ENCODE measurements around the gene CADPS2.

The CADPS2 gene

GRCh38 chr7:122433765-122434164 is 452.5 kb downstream of the CADPS2 start:
- DNase-seq = no peak

DNA sequence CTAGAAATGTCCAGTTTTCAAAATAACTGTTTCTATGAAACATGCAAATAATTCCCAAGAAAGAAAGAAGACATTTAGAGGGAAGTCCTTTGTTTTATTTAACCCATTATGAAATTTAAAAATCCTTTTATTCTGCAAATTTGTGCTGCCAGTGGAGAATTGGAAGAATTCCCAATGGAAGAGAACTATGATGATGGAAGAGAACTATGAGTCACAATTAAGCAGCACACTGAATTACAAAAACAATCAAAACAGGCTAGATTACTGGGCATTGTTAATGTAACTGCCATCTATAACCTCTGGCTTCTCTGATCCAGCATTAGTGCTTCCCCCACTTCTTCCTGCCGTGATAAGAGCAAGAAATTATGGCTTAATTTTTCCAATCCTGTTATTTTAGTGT is 455.6 kb downstream of the CADPS2 start:
- DNase-seq = no peak

DNA sequence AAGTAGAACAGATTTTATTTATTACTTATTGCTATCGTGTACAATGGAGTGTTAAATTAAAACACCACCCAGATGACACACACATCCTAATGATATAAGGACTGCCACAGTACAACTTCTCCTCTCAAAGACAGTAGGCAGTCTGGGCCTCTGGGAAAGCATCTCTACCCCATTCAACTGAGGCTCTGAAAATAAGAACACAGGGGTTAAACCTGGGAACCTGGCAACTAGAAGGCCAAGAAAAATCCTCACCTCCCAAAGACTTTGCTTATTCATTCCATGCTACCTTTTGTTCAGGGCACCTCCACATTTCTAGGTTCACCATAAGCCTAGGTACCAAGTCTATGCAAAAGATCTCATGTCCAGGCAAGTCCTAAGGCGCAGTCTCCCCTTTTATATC is 456.3 kb downstream of the CADPS2 start:
- DNase-seq = no peak

- DNase-seq = no peak
Observed at GRCh38 chr7:122425731-122426130, 460.5 kb downstream of the CADPS2 start.

DNA sequence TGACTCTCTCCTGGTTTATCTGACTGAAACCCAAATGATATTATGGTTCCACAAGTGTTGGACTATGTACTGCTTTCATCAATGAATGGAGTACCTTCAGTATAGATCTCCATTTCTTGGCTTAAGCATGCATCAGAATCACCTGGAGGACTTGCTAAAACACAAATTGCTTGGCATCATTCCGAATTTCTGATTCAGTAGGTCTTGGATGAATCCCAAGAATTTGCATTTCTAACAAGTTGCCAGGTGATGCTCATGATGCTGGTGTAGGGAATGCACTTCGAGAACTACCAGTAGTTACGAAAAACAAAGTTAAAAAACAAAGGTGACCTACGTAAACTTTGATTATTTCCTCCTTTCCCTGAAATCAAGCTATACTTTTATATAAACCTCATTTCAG is 462.7 kb downstream of the CADPS2 start:
- DNase-seq = no peak

GRCh38 chr7:122416336-122416735 is 469.9 kb downstream of the CADPS2 start:
- DNase-seq = no peak

DNA sequence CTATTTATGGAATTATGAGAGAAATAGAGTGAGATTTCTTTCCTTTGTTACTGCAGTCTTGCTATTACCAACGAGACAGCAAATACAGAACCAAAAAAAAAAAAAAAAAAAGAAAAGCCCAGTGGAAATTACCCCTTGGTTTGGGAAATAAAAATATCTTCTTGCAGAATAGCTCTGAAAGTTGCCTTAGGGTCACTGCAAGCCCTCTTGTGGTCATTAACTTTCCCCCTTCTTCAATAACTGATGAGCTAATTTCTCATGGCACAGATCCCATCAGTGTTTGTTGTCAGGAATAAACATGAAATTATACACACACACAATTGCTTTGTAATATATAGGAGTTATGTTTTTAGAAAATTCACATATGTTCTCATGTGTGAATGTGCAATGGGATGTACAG is 470.8 kb downstream of the CADPS2 start:
- DNase-seq = no peak

DNA sequence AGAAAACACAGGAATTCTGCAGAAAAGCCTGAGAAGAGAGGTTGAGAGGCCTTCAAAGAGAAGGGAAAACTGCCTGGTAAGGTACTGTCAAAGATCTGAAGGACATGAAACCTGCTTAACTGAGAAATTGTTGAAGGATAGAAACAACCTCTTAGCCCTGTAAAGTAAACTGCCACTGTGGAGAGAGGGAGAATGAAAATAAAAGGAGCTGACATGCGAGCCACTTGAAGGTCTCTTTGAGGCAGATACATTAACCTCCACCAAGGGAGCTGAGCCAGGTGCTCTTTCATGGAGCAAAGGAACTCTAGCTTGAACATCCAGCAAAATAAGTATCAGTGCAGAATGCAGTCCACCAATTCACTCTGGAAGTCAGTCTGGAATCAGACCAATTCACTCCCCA is 472.9 kb downstream of the CADPS2 start:
- peak; percentile 90 for DNase-seq

DNA sequence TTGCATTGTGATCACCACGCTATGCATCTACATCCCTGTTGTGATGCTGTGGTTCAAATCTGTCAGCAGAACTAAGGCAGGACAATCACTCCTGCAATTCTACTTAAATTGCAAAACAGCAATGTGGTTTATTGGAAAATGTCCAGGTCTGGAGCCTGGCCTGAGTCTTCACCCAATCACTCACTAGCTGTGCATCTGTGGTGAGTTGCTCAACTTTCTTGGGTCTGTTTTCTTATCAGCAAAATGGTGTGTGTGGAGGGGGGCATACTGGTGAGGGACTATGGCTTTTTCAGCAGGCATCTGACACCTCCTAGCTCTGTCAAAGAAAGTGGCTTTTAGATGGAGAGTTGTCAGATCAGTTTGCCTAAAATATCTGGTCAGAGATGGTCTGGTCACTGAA is 473.4 kb downstream of the CADPS2 start:
- DNase-seq = no peak

DNA sequence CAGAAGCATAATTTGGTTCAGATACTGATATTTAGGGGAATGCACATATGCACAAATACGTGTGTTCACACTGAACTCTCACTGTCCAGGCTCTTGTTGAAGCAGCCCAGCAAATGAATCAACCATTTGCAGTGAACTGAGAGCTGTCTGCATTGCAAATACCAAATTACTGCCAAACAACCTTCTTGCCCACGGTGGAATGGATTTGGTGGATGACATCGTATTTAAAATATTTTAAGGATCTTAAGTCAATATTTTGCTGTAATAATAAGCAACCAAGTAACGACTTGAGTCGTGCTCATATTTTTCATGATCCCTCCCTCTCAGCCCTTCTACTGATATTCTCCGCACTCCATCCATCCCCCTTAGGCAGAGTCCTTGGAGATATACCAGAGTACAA is 473.8 kb downstream of the CADPS2 start:
- DNase-seq = no peak

DNA sequence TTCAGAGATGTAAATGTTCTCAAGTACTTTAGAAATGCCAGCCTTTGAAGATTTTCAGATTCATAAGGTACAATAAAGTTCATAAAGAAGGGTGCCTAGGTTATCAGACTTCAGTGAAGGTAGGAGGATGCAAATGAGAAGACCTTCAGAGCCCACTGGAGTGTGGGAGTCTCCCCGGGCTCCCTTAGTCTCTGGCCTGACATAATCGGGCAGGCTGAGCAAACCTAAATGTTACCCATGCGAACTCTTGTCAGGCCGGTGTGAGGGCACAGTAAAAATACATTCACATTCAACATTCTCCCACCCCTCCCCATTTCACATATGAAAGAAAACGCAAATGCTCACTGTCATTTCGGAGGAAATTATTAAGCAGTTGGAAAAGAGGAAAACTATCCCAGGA is 479.1 kb downstream of the CADPS2 start:
- no peak for DNase-seq

DNA sequence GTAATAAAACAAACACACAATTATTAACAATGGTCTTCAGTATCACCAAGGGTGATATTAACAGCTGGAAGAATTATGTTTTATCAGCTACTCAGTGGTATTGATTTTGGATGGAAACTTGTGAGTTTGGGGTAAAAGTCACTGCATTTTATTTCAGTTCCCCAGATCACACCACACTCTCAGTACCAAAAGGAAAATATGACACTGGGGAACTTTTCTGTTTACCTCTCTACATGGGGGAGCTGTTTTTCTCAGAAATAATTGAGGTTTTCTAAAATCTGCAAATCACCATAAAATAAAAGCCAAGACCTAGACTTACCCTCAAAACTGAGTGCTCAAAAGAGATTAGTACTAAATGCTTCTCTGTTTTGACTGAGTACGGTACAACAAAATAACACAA is 483.1 kb downstream of the CADPS2 start:
- DNase-seq = no peak

- DNase-seq = no peak
Observed at GRCh38 chr7:122402235-122402634, 484.0 kb downstream of the CADPS2 start.

- DNase-seq = no peak
Observed at GRCh38 chr7:122397381-122397780, 488.9 kb downstream of the CADPS2 start.

- no peak for DNase-seq
Observed at GRCh38 chr7:122394512-122394911, 491.7 kb downstream of the CADPS2 start.

GRCh38 chr7:122384528-122384927 is 501.7 kb downstream of the CADPS2 start:
- no peak for DNase-seq

- DNase-seq = no peak
Observed at GRCh38 chr7:122383934-122384333, 502.3 kb downstream of the CADPS2 start.

GRCh38 chr7:122380992-122381391 is 505.3 kb downstream of the CADPS2 start:
- DNase-seq = no peak

GRCh38 chr7:122379491-122379890 is 506.8 kb downstream of the CADPS2 start:
- no peak for DNase-seq

GRCh38 chr7:122369756-122370155 is 516.5 kb downstream of the CADPS2 start:
- no peak for DNase-seq

- DNase-seq = no peak
Observed at GRCh38 chr7:122364761-122365280, 521.4 kb downstream of the CADPS2 start.

GRCh38 chr7:122363144-122363543 is 523.1 kb downstream of the CADPS2 start:
- no peak for DNase-seq

DNA sequence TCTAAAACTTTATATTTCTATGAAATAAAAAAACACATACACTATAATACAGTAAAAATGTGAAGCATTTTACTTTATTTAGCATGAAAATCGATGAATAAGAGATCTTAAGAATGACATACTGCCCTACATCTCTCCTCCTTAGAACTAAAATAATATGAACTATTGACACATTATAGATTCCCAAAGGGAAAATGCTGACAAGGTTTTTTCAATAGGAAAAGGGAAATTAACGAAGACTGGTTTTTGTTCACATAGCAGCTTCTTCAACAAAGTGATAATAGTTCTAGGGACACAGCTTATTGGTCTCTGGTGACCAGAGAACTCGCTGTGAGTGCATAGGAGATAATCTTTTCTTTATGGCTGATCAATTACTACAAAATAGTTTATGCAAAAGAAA is 523.8 kb downstream of the CADPS2 start:
- no peak for DNase-seq

DNA sequence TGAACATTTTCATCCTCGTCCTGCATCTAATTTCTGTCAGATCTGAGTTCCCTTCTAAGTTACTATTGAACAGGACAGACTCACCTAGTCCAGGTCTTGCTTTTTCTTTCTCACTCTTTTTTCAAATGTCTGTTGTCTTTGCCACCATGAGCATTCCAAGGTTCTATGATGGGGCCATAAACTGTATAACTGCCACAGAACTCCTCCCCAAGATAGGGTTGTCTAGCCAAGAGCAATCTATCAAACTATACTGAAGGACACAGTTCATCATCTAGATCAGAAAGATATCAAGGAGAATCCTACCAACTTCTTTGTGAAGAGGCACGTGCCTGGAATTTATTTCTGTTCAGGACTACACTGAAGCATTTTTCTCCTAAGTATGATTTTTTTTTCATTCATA is 531.6 kb downstream of the CADPS2 start:
- no peak for DNase-seq

- DNase-seq = no peak
Observed at GRCh38 chr7:122352454-122352853, 533.8 kb downstream of the CADPS2 start.

DNA sequence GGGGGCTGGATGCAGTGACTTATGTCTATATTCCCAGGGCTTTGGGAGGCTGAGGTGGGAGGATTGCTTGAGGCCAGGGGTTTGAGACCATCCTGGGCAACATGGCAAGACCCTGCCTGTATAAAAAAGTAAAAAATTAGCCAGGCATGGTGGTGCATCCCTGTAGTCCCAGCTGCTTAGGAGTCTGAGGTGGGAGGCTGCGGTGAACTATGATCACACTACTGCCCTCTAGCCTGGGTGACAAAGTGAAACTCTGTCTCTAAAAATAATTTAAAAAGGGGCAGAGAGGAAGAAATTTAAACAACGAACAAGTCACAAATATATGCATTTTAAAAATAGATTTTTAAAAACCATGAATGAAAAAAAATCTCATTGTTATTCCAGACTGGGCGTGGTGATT is 535.6 kb downstream of the CADPS2 start:
- no peak for DNase-seq

All from NCI-H187 treated with DMSO at 0.1 percent for 48 hours (cell line).